Right ventricle myocardium inferior (tissue), 1 donor: ENCODE data around the gene PPP1R11. TPM values are rescaled to one million over a fixed set of nuclear protein-coding genes. Genes with fewer than 3 reads are reported as not detected.
A peak's percentile ranks its signal among the peaks of the same experiment; 100 is the strongest.

Source experiments
- ATAC-seq: fragments of 200-7000 bp; cut with Tn5 transposase; one replicate; pipeline ENCODE4 v1.9.1; 2020; ENCODE audit warnings: mild to moderate bottlenecking, moderate library complexity
- DNase-seq: peaks from one replicate; pipeline ENCODE4 v3.0.0; 2021; ENCODE audit errors: missing footprints
- intact Hi-C: fragments of 100-400 bp; cut with DNase I; formaldehyde crosslinking; loops from one replicate; pipeline ENCODE4 v1.11.0; 2022
- total RNA-seq: library from RNA; stranded (reverse); fragmentation: NEBNext Ultra II Directional; extraction: Animal tissue kit (Norgen Biotek cat#: 25700); gene quantifications from one replicate; pipeline ENCODE4 v1.2.1, GENCODE V29; 2021
- donor health status: DM: no; HTN: yes; CAD: no; lungs with severe emphysema.

The PPP1R11 gene
- total RNA-seq, 1 donor from 2014 or later: 44.3 TPM

DNA sequence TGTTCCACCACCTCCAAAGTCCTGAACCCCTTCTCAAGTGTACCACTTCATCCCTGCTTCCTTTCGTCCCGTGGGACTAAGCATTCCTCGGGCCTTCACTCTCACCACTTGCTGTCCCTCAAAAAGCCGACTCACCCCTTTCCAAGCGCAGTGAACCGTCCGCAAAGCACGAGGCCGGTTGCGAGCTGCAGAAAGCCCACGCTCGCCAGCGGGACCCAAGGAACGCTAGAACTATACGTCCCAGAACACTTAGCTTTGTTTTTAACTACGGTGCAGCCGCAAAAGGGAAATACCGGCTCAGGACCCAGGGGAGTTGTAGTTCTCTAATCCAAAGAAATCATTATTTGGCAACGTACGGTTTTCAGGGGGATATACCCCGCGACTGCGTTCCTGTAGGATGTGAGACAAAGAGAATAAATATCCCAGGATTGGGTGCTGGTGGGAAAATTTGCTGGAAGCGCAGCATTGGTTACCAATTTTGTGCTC is 6.3 kb upstream of the PPP1R11 start:
- DNase-seq: peak; percentile 65
- intact Hi-C loops: loop anchor here (2.0 kb wide), 1 partner anchor 84 kb away; no protein-coding TSS in a partner anchor

GRCh38 chr6:30061092-30061857 is 5.7 kb upstream of the PPP1R11 start, which contains the start of gene POLR1H:
TSS of gene POLR1H (plus strand) at chr6:30061265. CDS start at chr6:30061525, 260 bp downstream.
- peak; percentile 94 for DNase-seq
- intact Hi-C loops: loop anchor here (2.0 kb wide), 1 partner anchor 84 kb away; no protein-coding TSS in a partner anchor
- ATAC-seq: peak; percentile 98

More for the DNA sequence above, 6.3 kb upstream of the PPP1R11 start:
- ATAC-seq: peak; percentile 21

GRCh38 chr6:30061858-30062458 is 5.0 kb upstream of the PPP1R11 start:
- intact Hi-C loops: loop anchor here (2.0 kb wide), 1 partner anchor 85 kb away; no protein-coding TSS in a partner anchor
- DNase-seq (no peak), ATAC-seq (peak; percentile 5)

- DNase-seq (no peak), ATAC-seq (no peak)
- intact Hi-C loops: no loop called here
These were observed 4.4 kb upstream of the PPP1R11 start for GRCh38 chr6:30062471-30063178.

GRCh38 chr6:30063315-30063714 is 3.7 kb upstream of the PPP1R11 start:
- intact Hi-C loops: no loop called here
- no peak for DNase-seq
- no peak for ATAC-seq

DNA sequence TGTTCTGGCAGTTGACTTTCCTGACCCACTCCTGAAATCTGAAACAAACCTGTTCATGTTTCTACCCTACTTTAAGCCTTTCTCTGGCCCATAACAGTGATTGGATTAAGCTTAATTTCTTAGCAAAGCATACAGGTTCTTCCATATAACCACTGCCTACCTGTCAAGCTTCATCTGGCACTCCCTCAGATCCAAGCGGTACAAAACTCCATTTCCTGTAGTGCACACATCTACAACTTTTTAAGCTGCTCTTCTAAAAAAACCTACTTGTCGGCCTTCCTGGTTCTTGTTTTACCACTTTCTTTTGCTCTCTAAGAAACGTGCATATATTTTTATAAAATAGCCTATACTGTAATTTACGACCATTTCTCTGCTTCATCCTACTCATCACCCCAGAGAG is 916 bp upstream of the PPP1R11 start:
- intact Hi-C loops: loop anchor here (2.0 kb wide), 1 partner anchor 35 kb away; no protein-coding TSS in a partner anchor
- no peak for ATAC-seq
- no peak for DNase-seq

- intact Hi-C loops: loop anchor here (2.0 kb wide), 1 partner anchor 33 kb away; no protein-coding TSS in a partner anchor
- ATAC-seq (no peak), DNase-seq (peak; percentile 91)
These were observed 602 bp downstream of the PPP1R11 start for GRCh38 chr6:30067460-30068139.

GRCh38 chr6:30071081-30071818 is 4.3 kb downstream of the PPP1R11 start:
- ATAC-seq: no peak
- no peak for DNase-seq

GRCh38 chr6:30071858-30072257 is 4.9 kb downstream of the PPP1R11 start:
- ATAC-seq (no peak), DNase-seq (no peak)
- intact Hi-C loops: no loop called here

More at GRCh38 chr6:30071081-30071818, 4.3 kb downstream of the PPP1R11 start:
- intact Hi-C loops: no loop called here

DNA sequence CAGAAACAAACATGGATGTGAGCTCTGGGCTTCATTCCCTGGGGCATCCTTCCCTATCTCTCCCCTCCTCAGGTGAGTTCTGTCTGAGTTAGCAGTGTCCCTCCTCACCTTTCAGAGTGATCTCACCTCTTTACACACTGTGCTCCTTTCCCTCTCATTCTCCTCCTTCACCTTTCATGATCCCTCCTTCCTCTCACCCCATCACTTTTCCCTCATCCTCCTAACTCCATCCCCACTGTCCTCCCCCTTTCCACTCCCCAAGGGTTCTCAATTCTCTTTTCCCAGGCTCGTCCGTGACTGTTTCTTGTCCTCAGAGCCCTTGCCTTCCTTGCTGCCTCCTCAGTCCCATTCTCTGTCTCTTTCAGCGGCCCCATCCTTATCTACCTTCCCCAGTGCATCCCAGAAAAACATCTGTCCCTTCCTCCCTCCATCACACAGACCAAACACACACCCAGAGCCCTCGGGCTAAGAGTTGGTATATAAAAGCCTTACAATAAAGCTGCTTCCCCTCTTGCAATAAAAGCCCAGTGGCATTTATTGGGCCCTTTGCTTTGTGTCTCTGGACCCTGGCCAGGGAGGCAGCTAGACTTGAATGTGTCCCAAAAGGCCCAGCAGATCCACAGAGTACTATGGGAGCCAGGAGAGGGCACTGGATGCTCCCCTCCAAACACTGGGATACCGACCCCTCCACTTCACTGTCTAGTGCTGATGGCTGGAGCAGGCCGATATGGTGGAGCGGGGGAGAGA is 6.7 kb downstream of the PPP1R11 start:
- intact Hi-C loops: no loop called here
- ATAC-seq: no peak
- no peak for DNase-seq

- peak; percentile 57 for DNase-seq
- intact Hi-C loops: no loop called here
- no peak for ATAC-seq
These were observed 7.5 kb downstream of the PPP1R11 start for GRCh38 chr6:30074331-30075093.

- no peak for ATAC-seq
- intact Hi-C loops: no loop called here
- peak; percentile 64 for DNase-seq
These were observed 8.2 kb downstream of the PPP1R11 start, which contains the start of gene RNF39 for GRCh38 chr6:30075094-30075789. TSS of gene RNF39 (minus strand) at chr6:30075769. CDS start at chr6:30075585, 184 bp downstream.

DNA sequence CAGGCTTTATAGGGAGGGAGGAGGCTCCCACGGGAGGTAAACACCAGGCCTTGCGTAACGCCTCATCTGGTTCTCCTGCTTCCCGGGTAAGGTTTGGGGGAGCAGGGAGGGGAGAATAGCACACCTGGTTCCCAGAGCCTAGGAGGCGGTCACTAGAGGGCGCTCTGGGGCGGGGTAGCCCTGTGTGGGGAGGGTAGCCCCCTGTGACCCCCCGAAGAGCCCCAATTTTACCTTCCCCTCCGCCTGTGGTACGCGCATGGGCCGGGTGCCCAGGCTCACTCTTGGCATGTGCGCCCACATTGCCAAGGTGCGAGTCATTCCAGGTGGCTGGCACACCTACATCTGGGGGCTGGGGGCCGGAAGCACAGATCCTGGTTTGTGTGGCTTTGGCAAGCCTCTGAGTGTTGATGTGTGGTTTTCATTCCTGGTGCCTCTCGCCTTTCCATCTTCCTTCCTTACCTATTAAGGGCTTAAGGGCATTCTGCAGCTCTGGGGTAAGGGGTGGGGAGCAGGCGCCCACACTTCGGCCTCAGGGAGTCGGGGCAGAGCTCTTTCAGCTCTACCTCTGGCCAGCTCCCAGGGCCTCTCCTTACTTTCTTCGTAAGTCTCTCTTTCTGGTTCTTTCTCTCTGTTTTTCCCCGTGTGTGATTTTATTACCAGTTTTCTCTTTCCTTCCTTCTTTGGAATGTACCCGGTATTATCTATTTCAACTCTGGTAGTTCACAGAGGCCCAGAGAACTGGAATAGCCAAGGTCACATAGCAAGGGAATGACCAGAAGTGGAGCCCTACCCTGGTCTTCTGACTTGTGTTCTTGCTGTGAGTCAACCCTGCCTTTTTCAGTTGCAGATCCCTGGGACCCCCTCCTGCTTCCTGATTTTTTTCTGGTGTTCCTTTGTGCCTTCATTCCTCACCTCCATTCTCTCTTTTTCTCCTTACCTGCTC is 9.1 kb downstream of the PPP1R11 start:
- ATAC-seq (no peak), DNase-seq (peak; percentile 62)
- intact Hi-C loops: no loop called here

- ATAC-seq (no peak), DNase-seq (no peak)
- intact Hi-C loops: no loop called here
These were observed 10.2 kb downstream of the PPP1R11 start for GRCh38 chr6:30077218-30077617.

GRCh38 chr6:30087876-30088275 is 20.9 kb downstream of the PPP1R11 start:
- DNase-seq (no peak), ATAC-seq (no peak)
- intact Hi-C loops: no loop called here
